NCI-H510A treated with DMSO at 0.1 percent for 48 hours (cell line): ENCODE measurements around the gene MAN2A2.

ENCODE experiments used
- DNase-seq: peaks from one replicate; lab custom pipeline; 2025; lab: John Stamatoyannopoulos, UW

The MAN2A2 gene

GRCh38 chr15:90967206-90967605 lies 64.1 kb downstream of the MAN2A2 start:
- no peak for DNase-seq

- DNase-seq: no peak
Measured at GRCh38 chr15:90968434-90968833, 65.3 kb downstream of the MAN2A2 start.

- DNase-seq: no peak
Measured at GRCh38 chr15:90970274-90970673, 67.2 kb downstream of the MAN2A2 start.

- DNase-seq: no peak
Measured at GRCh38 chr15:90972133-90972532, 69.0 kb downstream of the MAN2A2 start.
